GM12864 (cell line): ENCODE data around the gene CMYA5.
A peak's percentile ranks its signal among the peaks of the same experiment; 100 is the strongest.
"Not testable (repeated sequence)": the region's sequence is repeated elsewhere in the genome, so short reads cannot be mapped to it uniquely, and the experiment has no call there.

Experiments used
- DNase-seq: peaks from one replicate; pipeline ENCODE4 v3.0.0-alpha.2; 2011; ENCODE audit warnings: low read depth
- H3K4me3 ChIP-seq: 2 replicates; pipeline ENCODE4 v1.5.1; 2011; ENCODE audit warnings: mild to moderate bottlenecking, low read depth, low read length, control low read depth
- TF ChIP-seq, protein P1 (sequence below): IDR thresholded peaks from 2 replicates; pipeline ENCODE4 v1.5.1; 2011; ENCODE audit warnings: low read depth, mild to moderate bottlenecking, moderate library complexity, low read length, control low read depth, inconsistent platforms; ENCODE audit errors: missing control alignments

The CMYA5 gene

DNA sequence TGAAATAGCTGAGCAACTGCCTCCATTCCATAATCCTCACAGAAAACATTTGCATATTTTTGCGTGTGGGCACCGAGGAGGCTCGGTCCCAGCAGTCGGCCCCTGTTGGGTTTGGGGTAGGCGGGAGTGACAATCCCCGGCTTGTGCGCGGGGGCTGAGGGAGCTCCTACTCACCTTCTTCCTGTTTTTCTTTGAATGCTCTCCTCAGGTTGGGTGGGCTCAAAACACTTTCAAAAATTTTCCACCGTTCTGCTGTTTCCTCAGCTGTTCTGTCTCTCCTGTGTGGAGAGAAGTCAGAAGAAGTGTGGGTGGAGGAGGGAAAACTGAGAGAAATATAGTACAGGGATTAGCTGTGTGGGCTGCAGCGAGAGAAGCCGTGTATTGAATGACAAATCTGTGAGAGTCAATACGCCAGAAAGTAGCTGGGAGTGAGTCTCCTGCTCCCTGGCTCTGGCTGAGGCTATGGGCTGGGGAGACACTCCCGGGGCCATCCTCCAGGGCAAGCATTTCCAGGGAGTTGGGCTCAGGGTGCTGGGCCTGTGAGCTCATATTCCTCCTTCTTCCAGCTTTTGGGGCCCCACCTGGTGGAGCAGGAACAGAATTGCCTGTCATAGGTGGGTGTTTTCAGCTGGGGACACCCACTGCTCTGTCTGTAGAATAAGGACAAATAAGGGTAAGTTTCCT is 84.7 kb downstream of the CMYA5 start:
- no peak for DNase-seq
- TF ChIP-seq, protein P1, sequence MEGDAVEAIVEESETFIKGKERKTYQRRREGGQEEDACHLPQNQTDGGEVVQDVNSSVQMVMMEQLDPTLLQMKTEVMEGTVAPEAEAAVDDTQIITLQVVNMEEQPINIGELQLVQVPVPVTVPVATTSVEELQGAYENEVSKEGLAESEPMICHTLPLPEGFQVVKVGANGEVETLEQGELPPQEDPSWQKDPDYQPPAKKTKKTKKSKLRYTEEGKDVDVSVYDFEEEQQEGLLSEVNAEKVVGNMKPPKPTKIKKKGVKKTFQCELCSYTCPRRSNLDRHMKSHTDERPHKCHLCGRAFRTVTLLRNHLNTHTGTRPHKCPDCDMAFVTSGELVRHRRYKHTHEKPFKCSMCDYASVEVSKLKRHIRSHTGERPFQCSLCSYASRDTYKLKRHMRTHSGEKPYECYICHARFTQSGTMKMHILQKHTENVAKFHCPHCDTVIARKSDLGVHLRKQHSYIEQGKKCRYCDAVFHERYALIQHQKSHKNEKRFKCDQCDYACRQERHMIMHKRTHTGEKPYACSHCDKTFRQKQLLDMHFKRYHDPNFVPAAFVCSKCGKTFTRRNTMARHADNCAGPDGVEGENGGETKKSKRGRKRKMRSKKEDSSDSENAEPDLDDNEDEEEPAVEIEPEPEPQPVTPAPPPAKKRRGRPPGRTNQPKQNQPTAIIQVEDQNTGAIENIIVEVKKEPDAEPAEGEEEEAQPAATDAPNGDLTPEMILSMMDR, result peak; percentile 39
- no peak overlapping the region for H3K4me3 ChIP-seq

- H3K4me3 ChIP-seq, result no peak overlapping the region
- TF ChIP-seq, protein P1, result no peak
- DNase-seq, result no peak
These were observed 85.2 kb downstream of the CMYA5 start for GRCh38 chr5:79774855-79775237.

DNA sequence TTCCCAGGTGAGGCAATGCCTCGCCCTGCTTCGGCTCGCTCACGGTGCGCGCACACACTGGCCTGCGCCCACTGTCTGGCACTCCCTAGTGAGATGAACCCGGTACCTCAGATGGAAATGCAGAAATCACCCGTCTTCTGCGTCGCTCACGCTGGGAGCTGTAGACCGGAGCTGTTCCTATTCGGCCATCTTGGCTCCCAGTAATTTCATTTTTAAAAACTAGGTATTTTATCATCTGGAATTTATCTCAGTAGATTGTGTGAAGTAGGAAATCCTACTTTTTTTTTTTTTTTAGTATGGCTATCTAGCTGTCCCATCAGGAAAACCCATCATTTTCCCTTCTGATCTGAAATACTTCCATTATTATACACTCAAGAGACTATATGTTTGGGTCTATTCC is 95.1 kb downstream of the CMYA5 start:
- not testable (repeated sequence) for H3K4me3 ChIP-seq, DNase-seq

DNA sequence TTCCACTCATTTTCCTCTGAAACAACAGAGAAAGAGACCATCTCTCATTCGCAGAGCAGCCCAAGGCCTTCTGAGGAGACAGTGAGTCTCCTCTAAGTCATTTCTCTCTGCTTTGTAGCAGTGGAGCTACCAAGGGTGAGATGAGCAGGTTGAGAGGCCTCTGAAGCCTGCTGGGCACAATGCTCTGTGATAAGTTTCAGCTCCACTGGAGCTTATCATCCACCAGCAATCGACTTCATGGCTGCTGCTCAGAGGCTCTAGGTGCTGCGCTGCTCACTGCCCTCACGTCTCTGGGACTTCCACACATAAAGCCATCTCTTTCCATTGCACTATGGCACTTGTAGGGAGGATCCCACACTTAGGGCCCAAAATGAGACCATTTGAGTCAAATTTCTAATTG is 96.3 kb downstream of the CMYA5 start:
- TF ChIP-seq, protein P1, result no peak
- no peak for DNase-seq
- no peak overlapping the region for H3K4me3 ChIP-seq

DNA sequence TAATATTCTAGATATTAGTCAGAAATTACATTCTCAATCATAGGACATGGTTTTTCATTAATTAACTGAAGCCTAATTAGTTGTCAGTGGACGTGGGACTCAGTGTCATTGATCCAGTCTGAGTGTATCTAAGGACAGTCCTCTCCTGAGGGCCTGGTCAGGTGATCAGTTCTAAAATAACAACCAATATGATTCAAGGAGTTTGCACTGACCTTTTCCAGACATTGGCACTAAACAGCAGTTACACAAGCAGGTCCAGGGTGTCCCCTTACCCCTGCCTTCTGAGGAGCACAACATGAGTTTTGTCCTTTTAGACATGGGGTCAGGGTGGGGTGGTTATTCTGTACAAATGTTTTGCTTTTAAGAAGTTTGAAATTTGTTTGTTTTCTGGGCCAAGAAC is 97.8 kb downstream of the CMYA5 start:
- no peak overlapping the region for H3K4me3 ChIP-seq
- TF ChIP-seq, protein P1, result no peak
- DNase-seq, result no peak

DNA sequence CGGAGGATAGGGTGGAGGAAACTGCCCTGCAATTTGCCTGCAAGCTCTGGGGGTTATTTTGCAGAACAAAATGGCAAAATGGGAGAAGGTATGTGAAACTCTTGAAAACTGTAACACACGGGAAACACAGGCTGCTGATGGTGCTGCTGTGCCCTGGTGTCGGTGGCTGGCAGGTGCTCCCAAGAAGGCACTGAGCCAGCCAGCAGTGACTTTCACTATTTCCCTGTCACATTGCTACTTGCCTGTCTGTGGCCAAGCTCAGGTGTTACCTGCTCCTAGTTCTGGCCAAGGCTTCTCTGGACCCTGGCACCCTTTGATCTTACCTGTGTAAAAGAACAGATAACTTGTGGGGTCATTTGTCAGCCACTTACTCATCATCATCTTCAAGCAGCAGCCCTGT is 102.2 kb downstream of the CMYA5 start:
- TF ChIP-seq, protein P1, result no peak
- no peak for DNase-seq
- no peak overlapping the region for H3K4me3 ChIP-seq

- TF ChIP-seq, protein P1, result no peak
- DNase-seq, result no peak
- H3K4me3 ChIP-seq, result no peak overlapping the region
These were observed 102.8 kb downstream of the CMYA5 start for GRCh38 chr5:79792463-79792862.

- no peak for DNase-seq
- TF ChIP-seq, protein P1, result no peak
- H3K4me3 ChIP-seq, result no peak overlapping the region
These were observed 103.7 kb downstream of the CMYA5 start for GRCh38 chr5:79793304-79793703.
